ENCODE data around the gene MALRD1.

- TF ChIP-seq CTCF (conservative IDR thresholded peaks at IDR 0.05; ENCODE audit: low read depth, low read length) = no peak
- TF ChIP-seq EZH2 (IDR thresholded peaks at IDR 0.05; ENCODE audit: borderline replicate concordance, low read depth, low read length, poor library complexity, severe bottlenecking) = no peak
Observed at GRCh38 chr10:19107406-19107805, 58.8 kb downstream of the MALRD1 start.

Data from A673 (cell line).